ENCODE measurements around the gene NRL.

The NRL gene

DNA sequence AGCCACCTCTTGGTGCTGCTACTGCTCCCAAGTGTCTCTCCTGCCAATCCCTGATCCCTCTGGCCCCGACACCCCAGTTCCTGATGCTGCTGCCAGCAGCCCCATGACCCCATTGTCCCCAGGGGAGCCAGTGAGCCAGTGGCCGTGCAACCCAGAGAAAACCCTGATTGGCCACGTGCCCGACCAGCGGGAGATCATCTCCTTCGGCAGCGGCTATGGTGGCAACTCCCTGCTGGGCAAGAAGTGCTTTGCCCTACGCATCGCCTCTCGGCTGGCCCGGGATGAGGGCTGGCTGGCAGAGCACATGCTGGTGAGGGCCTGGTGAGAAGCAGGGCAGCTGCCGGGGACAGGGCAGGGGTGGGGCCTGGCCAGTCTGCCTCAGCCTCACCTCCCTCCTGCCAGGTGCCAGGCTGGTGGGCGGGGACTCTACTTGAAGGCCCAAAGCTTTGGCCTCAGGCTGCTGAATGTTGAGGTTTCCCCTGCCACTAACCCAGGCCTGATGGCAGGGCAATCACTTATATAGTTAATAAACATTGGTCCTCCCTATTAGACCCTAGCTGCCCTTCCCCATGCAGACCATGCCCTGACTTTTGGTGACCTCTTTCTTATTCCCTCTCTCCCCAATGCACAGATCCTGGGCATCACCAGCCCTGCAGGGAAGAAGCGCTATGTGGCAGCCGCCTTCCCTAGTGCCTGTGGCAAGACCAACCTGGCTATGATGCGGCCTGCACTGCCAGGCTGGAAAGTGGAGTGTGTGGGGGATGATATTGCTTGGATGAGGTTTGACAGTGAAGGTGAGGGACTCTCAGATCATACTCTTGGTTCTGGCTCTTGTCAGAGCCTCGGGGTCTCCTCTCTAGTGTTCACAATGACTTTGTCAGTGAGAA, 15.6 kb downstream of the NRL start:
- no peak for DNase-seq

GRCh38 chr14:24098229-24098926, 16.4 kb downstream of the NRL start:
- DNase-seq, result no peak

GRCh38 chr14:24096545-24097181, 18.1 kb downstream of the NRL start:
- DNase-seq, result no peak

DNA sequence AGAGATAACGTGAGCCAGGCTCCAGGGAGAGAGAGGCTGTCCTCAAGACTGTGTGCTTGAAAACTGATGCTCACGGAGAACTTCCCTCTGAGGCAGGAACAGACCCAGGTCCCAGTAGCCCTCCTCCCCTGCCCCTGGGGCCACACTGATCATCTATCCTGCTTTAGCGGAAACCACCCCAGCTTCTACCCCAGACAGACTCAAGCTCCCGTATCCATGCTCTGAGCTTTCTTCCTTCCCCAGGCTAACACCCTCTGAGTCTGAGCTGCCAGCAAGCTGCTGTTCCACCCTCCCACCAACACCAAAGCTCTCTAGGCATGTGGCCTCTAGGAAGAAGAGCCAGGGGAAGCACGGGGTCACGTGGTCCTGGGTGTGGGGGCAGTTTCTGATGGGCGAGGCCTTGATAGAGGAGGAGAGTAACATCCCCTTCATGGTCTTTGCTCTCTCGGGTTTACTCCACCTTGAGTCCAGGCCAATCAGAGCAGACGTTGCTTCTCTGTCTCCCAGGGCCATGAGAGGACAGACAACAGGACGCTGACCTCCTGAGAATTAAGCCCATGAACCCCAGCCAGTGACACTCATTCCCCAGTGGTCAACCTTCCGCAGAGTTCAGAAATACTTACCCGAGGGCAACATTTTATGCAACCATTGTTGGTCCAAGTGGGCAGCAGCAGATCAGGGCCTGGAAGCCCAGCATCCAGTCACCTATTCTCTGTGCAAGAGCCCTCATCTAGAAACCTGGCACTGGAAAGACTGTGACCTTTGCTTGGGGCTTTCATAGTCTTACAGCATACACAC, 19.3 kb downstream of the NRL start:
- DNase-seq, result peak; percentile 80

DNA sequence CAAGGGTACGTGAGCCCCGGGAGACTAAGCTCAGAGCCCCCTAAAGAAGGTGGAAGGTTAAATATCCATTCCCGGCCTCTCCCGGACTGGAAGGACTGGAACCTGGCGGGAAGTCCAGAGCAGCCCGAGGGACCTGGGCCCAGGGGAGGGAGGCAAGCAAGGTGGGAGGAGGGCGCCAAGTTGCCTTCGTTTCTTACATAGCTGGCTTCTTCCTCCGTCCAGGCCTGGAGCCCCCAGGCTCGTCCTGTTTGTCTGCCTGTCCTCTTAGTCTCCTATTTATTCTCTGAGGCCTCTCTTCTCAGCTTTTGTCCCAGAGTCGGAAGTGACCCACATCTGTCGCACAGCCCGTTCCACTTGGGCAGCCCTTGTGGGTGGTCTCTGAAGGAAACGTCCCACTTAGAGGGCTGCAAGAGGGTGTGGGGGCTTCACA, 19.9 kb downstream of the NRL start:
- DNase-seq, result peak; percentile 11

DNA sequence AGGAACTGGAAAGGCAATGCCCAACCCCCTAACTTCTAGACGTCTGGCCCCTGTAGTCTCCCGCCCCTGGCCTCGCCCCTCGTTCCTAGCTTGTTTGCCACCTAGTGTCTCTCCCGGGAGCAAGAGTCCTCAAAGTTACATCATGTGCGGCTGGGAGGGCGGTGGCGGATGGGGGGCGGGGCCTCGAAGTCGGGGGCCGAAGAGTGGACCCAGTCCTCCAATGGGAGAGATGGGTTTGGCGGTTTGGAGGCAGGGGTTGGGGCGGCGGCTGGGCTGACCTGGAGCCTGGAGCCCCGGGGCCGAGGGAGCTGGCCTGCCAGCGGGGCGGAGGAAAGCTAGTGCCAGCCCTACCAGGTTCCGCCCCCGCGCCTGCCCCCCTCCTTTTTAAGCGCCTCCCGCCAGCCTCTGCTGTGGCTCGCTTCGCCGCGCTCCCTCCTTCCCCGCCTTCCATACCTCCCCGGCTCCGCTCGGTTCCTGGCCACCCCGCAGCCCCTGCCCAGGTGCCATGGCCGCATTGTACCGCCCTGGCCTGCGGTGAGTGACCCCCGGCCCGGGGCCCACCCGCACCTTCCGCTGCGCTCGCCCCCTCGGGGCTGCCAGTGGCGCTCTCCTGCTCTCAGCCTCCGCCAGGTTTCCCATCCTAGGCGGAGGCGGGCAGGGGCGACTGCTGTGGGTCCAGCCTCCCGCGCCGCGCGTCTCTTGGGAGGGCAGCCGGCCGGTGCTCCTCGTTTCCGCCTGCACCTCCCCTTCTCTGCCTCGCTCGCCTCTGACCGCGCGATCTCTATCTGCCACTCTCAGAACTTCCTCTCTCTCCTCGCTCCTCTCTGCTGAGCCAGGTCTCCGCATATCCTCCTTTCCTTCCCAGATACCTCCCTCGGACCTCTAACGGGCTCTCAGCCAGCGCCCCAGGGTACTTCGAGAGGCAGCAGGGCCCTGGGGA, 20.6 kb downstream of the NRL start, which contains the start of gene PCK2:
PCK2 (plus strand) TSS at position 411 of the 940 bp plus-strand sequence; CDS start at position 506, 95 bp downstream.
- peak; percentile 96 for DNase-seq

GRCh38 chr14:24093207-24093900, 21.4 kb downstream of the NRL start:
- no peak for DNase-seq

DNA sequence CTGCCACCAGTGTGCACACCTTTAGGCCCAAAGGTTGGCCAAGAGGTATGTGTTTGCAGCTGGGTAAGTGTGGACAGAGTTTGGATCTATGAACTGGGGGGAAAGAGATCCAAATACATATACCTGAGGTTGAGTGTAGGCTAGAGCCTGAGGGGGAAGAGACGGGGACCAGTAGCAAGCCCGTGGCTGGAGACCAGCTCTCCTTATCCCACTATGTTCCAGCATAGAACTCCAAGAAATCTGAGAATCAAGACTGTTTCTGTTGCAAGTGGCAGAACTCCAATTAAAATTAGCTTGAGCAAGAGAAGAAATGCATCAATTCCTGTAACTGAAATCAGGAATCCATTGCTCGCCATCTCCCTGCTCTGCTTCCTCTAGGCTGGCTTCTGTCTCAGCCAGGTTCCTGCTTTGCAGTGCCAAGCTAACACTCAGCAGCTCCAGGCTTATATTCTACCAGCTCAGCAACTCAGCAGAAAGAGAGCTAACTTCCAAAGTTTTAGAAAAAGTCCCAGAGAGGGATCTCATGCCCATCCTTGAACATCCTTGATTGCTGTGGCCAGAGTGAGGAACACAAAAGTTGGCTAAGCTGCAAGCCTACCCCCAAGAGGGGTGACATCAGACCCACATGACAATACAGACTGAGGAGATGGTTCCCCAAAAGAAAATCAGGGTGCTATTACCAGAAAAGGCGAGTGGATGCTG, 22.1 kb downstream of the NRL start:
- no peak for DNase-seq

- DNase-seq, result no peak
These were observed 22.6 kb downstream of the NRL start for GRCh38 chr14:24092110-24092504.

- DNase-seq, result no peak
These were observed 24.9 kb downstream of the NRL start for GRCh38 chr14:24089890-24090289.

DNA sequence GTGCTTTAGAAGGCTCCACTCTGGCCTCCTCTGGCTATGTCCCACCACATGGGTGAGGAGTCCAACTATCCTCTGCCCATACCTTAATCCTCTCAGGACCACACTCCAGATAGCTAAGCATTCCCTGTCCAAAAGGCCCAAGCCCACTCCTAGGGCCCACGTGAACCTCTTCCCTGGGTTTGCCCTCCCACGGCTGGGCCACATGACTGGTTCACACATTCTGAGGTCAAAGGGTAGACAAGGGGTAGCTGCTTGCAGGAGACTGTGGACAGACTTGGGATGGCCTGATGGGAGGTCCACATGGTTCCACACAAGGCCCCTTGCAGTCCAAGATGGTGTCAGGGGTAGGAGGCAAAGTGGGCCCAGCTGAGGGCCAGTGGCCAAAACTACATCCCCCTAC, 26.7 kb downstream of the NRL start:
- DNase-seq, result no peak

- no peak for DNase-seq
These were observed 27.7 kb downstream of the NRL start for GRCh38 chr14:24087004-24087403.

- DNase-seq, result no peak
These were observed 28.4 kb downstream of the NRL start for GRCh38 chr14:24086193-24086955.

DNA sequence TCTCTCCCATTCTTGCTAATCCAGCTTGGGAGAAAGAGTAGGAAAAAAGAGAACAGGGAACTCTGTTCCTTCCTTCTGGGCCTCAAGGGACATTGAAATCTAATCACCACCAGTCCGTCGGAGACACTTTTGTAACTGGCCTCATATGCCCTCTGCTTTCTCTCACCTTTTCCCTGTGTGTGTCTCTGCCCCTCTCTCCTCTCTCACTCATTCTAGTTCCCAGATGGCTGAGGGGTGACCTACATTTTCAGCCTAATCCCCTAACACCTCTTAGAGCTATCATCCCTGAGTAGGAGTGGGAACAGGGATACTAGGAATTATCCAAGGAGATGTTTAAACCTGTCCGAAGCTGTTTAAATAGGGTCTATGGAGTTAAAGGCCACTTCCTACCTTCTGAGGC, 29.5 kb downstream of the NRL start:
- no peak for DNase-seq

- DNase-seq, result no peak
These were observed 30.3 kb downstream of the NRL start for GRCh38 chr14:24084440-24084839.

DNA sequence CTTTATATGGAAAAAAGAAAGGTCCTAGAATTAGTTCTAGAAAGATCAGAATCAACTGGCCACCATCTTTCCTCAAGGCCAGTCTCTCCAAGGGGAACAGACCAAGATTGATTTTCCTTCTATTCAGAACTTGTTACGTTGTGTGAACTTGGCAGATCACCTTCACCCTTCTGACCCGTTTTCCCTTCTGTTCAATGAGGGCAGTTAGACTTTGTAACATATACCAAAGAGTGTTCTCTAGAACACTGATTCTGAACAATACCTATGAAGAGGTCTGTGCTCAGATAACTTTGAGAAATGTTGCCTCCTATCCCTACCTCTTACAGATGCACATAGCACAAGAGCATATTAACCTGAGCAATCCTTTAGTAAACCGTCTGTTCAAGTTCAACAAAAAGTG, 31.3 kb downstream of the NRL start:
- no peak for DNase-seq

GRCh38 chr14:24082411-24083080, 32.2 kb downstream of the NRL start:
- DNase-seq, result no peak

DNA sequence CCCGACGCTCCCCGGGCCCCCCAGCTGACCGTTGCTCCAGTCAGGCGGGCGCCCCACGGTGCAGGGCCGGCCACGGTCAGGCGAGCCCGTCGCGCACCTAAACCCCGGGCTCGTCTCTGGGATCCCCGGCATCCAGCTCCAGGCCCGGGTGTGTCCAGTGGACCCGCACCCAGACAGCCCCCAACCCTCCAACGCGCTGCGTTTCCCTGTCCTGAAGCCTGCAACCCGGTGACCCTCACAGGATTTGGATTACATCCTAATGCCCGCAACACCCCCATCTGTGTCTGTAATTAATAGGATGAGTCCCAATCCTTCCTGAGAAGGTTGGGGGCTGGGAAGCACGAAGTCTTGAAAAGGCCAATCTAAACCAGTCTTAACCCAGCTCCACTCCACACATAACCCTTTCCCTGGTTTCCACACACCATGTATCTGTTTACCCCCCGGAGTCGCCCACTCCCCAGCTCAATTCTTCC, 33.0 kb downstream of the NRL start:
- DNase-seq, result no peak
